WTC11 (cell line): ENCODE measurements around the gene SMOC2. TPM values are rescaled to one million over a fixed set of nuclear protein-coding genes. Genes with fewer than 3 reads are reported as not detected.

Experiments used
- ATAC-seq: fragments of 200-7000 bp; cut with Tn5 transposase; 2 replicates; pipeline ENCODE4 v1.10.0; 2021; ENCODE audit warnings: mild to moderate bottlenecking, moderate library complexity
- CTCF ChIA-PET: fragments of 300-600 bp; sonication (Branson Sonifier 250); formaldehyde crosslinking; loops from one replicate; lab custom pipeline; 2021; ENCODE audit warnings: antibody characterized with exemption; lab: Charles Lee
- POLR2A ChIA-PET: fragments of 350-600 bp; sonication (Branson Sonifier 250); formaldehyde crosslinking; loops from one replicate; lab custom pipeline; 2021; ENCODE audit warnings: antibody characterized with exemption; lab: Charles Lee
- DNase-seq: peaks from one replicate; pipeline ENCODE4 v3.0.0; 2021; ENCODE audit warnings: low spot score
- H3K27ac Mint-ChIP-seq: 2 replicates; pipeline ENCODE4 v1.8.0; 2021; ENCODE audit warnings: mixed read lengths
- H3K27me3 Mint-ChIP-seq: 2 replicates; pipeline ENCODE4 v1.8.0; 2021; ENCODE audit warnings: low read depth, mild to moderate bottlenecking, moderate library complexity, mixed read lengths
- H3K36me3 Mint-ChIP-seq: 2 replicates; pipeline ENCODE4 v1.8.0; 2021; ENCODE audit warnings: mixed read lengths
- H3K4me1 Mint-ChIP-seq: 2 replicates; pipeline ENCODE4 v1.8.0; 2022; ENCODE audit warnings: mixed read lengths
- H3K4me3 Mint-ChIP-seq: 2 replicates; pipeline ENCODE4 v1.8.0; 2021; ENCODE audit warnings: mild to moderate bottlenecking, moderate library complexity, mixed read lengths
- H3K9me3 Mint-ChIP-seq: 2 replicates; pipeline ENCODE4 v1.8.0; 2021; ENCODE audit warnings: mixed read lengths
- FOXK1 ChIP-seq: sonication (generic); formaldehyde crosslinking; IDR thresholded peaks from 2 replicates; pipeline ENCODE4 v1.8.0; 2022; ENCODE audit warnings: mild to moderate bottlenecking, moderate library complexity, missing genetic modification reagents
- GTF2I ChIP-seq: fragments of 250-450 bp; sonication (Bioruptor Pico); conservative IDR thresholded peaks from 2 replicates; pipeline ENCODE4 v1.4.0; 2021; ENCODE audit warnings: mild to moderate bottlenecking
- JAZF1 ChIP-seq: fragments of 250-450 bp; sonication (Bioruptor Pico); IDR thresholded peaks from 2 replicates; pipeline ENCODE4 v1.9.0; 2021; ENCODE audit warnings: moderate library complexity, mild to moderate bottlenecking, inconsistent platforms
- JUN ChIP-seq: sonication (generic); formaldehyde crosslinking; IDR thresholded peaks from 2 replicates; pipeline ENCODE4 v1.8.0; 2023; ENCODE audit warnings: mild to moderate bottlenecking, missing genetic modification reagents
- TP53 ChIP-seq: sonication (generic); formaldehyde crosslinking; IDR thresholded peaks from 2 replicates; pipeline ENCODE4 v1.8.1; 2023; ENCODE audit warnings: mild to moderate bottlenecking, missing genetic modification reagents
- ZNF396 ChIP-seq: fragments of 250-450 bp; sonication (Bioruptor Pico); IDR thresholded peaks from 2 replicates; pipeline ENCODE4 v1.8.0; 2021; ENCODE audit warnings: mild to moderate bottlenecking, moderate library complexity, borderline replicate concordance
- ZNF671 ChIP-seq: fragments of 250-450 bp; sonication (Bioruptor Pico); IDR thresholded peaks from 2 replicates; pipeline ENCODE4 v1.8.0; 2021; ENCODE audit warnings: mild to moderate bottlenecking
- total RNA-seq: library from RNA; stranded (reverse); gene quantifications from 3 replicates; pipeline ENCODE4 v1.2.3, GENCODE V29; 2021
- TF ChIP-seq, protein P1 (sequence below): sonication (generic); formaldehyde crosslinking; IDR thresholded peaks from 2 replicates; pipeline ENCODE4 v1.8.0; 2022; ENCODE audit warnings: missing genetic modification reagents
- TF ChIP-seq, protein P2 (sequence below): fragments of 200-600 bp; IDR thresholded peaks from 2 replicates; pipeline ENCODE4 v1.8.0; 2022; ENCODE audit warnings: antibody characterized with exemption
- TF ChIP-seq, protein P3 (sequence below): sonication (generic); formaldehyde crosslinking; IDR thresholded peaks from 2 replicates; pipeline ENCODE4 v1.8.1; 2022; ENCODE audit warnings: mild to moderate bottlenecking, missing genetic modification reagents, moderate library complexity, borderline replicate concordance
- TF ChIP-seq, protein P4 (sequence below): sonication (generic); formaldehyde crosslinking; IDR thresholded peaks from 2 replicates; pipeline ENCODE4 v1.8.1; 2023; ENCODE audit warnings: mild to moderate bottlenecking, missing genetic modification reagents, borderline replicate concordance
- TF ChIP-seq, protein P5 (sequence below): sonication (generic); formaldehyde crosslinking; IDR thresholded peaks from 2 replicates; pipeline ENCODE4 v1.8.1; 2023; ENCODE audit warnings: mild to moderate bottlenecking, missing genetic modification reagents
- TF ChIP-seq, protein P6 (sequence below): sonication (generic); formaldehyde crosslinking; IDR thresholded peaks from 2 replicates; pipeline ENCODE4 v1.8.1; 2022; ENCODE audit warnings: mild to moderate bottlenecking, moderate library complexity, missing genetic modification reagents
- TF ChIP-seq, protein P7 (sequence below): sonication (generic); formaldehyde crosslinking; IDR thresholded peaks from 2 replicates; pipeline ENCODE4 v1.8.1; 2023; ENCODE audit warnings: mild to moderate bottlenecking, missing genetic modification reagents, moderate library complexity
- TF ChIP-seq, protein P8 (sequence below): sonication (generic); formaldehyde crosslinking; IDR thresholded peaks from 2 replicates; pipeline ENCODE4 v1.8.0; 2023; ENCODE audit warnings: missing genetic modification reagents, mild to moderate bottlenecking, borderline replicate concordance

Gene SMOC2
- total RNA-seq, 1 experiment from 2014 or later = 3.9 TPM

DNA sequence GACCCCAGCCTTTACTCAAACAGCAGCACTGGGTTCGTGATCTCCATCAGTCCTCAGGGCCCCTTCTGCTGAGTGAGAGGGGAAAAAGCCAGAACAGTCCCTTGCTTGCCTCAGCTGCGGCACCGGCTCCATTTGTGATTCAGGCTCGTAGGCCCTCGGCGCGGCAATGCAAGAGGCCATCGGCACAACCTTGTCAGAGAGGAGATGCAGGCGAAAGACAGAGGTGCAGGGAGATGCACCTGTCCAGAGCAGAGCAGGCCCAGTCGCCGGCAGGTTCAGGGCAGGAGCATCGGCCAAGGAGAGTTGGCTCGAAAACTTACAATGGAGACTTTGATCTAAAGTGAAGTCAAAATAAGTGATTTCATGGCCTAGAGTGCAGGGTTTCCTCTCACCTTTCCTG lies 171.6 kb downstream of the SMOC2 start:
- ChIA-PET CTCF (no interaction called here), POLR2A (no interaction called here)
- H3K27me3 Mint-ChIP-seq = no peaks in the 10 kb centered on the region
- H3K36me3 Mint-ChIP-seq = peaks cover 5% of the 10 kb centered on the region
- H3K4me3 Mint-ChIP-seq = no peak overlapping the region
- H3K9me3 Mint-ChIP-seq = no peaks in the 10 kb centered on the region
- ATAC-seq (no peak), DNase-seq (no peak)
- H3K27ac Mint-ChIP-seq = no peak overlapping the region
- TF ChIP-seq ZNF396 (CRISPR knock-in tag) (no peak), JAZF1 (CRISPR knock-in tag) (no peak), TP53 (no peak), JUN (CRISPR knock-in tag) (no peak), FOXK1 (CRISPR knock-in tag) (no peak), ZNF671 (CRISPR knock-in tag) (no peak), GTF2I (CRISPR knock-in tag) (no peak)
- TF ChIP-seq, protein P1, sequence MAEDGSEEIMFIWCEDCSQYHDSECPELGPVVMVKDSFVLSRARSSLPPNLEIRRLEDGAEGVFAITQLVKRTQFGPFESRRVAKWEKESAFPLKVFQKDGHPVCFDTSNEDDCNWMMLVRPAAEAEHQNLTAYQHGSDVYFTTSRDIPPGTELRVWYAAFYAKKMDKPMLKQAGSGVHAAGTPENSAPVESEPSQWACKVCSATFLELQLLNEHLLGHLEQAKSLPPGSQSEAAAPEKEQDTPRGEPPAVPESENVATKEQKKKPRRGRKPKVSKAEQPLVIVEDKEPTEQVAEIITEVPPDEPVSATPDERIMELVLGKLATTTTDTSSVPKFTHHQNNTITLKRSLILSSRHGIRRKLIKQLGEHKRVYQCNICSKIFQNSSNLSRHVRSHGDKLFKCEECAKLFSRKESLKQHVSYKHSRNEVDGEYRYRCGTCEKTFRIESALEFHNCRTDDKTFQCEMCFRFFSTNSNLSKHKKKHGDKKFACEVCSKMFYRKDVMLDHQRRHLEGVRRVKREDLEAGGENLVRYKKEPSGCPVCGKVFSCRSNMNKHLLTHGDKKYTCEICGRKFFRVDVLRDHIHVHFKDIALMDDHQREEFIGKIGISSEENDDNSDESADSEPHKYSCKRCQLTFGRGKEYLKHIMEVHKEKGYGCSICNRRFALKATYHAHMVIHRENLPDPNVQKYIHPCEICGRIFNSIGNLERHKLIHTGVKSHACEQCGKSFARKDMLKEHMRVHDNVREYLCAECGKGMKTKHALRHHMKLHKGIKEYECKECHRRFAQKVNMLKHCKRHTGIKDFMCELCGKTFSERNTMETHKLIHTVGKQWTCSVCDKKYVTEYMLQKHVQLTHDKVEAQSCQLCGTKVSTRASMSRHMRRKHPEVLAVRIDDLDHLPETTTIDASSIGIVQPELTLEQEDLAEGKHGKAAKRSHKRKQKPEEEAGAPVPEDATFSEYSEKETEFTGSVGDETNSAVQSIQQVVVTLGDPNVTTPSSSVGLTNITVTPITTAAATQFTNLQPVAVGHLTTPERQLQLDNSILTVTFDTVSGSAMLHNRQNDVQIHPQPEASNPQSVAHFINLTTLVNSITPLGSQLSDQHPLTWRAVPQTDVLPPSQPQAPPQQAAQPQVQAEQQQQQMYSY (CRISPR knock-in tag) = no peak
- TF ChIP-seq, protein P2, sequence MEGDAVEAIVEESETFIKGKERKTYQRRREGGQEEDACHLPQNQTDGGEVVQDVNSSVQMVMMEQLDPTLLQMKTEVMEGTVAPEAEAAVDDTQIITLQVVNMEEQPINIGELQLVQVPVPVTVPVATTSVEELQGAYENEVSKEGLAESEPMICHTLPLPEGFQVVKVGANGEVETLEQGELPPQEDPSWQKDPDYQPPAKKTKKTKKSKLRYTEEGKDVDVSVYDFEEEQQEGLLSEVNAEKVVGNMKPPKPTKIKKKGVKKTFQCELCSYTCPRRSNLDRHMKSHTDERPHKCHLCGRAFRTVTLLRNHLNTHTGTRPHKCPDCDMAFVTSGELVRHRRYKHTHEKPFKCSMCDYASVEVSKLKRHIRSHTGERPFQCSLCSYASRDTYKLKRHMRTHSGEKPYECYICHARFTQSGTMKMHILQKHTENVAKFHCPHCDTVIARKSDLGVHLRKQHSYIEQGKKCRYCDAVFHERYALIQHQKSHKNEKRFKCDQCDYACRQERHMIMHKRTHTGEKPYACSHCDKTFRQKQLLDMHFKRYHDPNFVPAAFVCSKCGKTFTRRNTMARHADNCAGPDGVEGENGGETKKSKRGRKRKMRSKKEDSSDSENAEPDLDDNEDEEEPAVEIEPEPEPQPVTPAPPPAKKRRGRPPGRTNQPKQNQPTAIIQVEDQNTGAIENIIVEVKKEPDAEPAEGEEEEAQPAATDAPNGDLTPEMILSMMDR = no peak
- TF ChIP-seq, protein P3, sequence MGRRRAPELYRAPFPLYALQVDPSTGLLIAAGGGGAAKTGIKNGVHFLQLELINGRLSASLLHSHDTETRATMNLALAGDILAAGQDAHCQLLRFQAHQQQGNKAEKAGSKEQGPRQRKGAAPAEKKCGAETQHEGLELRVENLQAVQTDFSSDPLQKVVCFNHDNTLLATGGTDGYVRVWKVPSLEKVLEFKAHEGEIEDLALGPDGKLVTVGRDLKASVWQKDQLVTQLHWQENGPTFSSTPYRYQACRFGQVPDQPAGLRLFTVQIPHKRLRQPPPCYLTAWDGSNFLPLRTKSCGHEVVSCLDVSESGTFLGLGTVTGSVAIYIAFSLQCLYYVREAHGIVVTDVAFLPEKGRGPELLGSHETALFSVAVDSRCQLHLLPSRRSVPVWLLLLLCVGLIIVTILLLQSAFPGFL (CRISPR knock-in tag) = no peak
- TF ChIP-seq, protein P4, sequence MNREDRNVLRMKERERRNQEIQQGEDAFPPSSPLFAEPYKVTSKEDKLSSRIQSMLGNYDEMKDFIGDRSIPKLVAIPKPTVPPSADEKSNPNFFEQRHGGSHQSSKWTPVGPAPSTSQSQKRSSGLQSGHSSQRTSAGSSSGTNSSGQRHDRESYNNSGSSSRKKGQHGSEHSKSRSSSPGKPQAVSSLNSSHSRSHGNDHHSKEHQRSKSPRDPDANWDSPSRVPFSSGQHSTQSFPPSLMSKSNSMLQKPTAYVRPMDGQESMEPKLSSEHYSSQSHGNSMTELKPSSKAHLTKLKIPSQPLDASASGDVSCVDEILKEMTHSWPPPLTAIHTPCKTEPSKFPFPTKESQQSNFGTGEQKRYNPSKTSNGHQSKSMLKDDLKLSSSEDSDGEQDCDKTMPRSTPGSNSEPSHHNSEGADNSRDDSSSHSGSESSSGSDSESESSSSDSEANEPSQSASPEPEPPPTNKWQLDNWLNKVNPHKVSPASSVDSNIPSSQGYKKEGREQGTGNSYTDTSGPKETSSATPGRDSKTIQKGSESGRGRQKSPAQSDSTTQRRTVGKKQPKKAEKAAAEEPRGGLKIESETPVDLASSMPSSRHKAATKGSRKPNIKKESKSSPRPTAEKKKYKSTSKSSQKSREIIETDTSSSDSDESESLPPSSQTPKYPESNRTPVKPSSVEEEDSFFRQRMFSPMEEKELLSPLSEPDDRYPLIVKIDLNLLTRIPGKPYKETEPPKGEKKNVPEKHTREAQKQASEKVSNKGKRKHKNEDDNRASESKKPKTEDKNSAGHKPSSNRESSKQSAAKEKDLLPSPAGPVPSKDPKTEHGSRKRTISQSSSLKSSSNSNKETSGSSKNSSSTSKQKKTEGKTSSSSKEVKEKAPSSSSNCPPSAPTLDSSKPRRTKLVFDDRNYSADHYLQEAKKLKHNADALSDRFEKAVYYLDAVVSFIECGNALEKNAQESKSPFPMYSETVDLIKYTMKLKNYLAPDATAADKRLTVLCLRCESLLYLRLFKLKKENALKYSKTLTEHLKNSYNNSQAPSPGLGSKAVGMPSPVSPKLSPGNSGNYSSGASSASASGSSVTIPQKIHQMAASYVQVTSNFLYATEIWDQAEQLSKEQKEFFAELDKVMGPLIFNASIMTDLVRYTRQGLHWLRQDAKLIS (CRISPR knock-in tag) = no peak
- TF ChIP-seq, protein P5, sequence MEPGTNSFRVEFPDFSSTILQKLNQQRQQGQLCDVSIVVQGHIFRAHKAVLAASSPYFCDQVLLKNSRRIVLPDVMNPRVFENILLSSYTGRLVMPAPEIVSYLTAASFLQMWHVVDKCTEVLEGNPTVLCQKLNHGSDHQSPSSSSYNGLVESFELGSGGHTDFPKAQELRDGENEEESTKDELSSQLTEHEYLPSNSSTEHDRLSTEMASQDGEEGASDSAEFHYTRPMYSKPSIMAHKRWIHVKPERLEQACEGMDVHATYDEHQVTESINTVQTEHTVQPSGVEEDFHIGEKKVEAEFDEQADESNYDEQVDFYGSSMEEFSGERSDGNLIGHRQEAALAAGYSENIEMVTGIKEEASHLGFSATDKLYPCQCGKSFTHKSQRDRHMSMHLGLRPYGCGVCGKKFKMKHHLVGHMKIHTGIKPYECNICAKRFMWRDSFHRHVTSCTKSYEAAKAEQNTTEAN (CRISPR knock-in tag) = no peak
- TF ChIP-seq, protein P6, sequence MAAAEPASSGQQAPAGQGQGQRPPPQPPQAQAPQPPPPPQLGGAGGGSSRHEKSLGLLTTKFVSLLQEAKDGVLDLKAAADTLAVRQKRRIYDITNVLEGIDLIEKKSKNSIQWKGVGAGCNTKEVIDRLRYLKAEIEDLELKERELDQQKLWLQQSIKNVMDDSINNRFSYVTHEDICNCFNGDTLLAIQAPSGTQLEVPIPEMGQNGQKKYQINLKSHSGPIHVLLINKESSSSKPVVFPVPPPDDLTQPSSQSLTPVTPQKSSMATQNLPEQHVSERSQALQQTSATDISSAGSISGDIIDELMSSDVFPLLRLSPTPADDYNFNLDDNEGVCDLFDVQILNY = no peak
- TF ChIP-seq, protein P7, sequence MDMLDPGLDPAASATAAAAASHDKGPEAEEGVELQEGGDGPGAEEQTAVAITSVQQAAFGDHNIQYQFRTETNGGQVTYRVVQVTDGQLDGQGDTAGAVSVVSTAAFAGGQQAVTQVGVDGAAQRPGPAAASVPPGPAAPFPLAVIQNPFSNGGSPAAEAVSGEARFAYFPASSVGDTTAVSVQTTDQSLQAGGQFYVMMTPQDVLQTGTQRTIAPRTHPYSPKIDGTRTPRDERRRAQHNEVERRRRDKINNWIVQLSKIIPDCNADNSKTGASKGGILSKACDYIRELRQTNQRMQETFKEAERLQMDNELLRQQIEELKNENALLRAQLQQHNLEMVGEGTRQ = no peak
- TF ChIP-seq, protein P8, sequence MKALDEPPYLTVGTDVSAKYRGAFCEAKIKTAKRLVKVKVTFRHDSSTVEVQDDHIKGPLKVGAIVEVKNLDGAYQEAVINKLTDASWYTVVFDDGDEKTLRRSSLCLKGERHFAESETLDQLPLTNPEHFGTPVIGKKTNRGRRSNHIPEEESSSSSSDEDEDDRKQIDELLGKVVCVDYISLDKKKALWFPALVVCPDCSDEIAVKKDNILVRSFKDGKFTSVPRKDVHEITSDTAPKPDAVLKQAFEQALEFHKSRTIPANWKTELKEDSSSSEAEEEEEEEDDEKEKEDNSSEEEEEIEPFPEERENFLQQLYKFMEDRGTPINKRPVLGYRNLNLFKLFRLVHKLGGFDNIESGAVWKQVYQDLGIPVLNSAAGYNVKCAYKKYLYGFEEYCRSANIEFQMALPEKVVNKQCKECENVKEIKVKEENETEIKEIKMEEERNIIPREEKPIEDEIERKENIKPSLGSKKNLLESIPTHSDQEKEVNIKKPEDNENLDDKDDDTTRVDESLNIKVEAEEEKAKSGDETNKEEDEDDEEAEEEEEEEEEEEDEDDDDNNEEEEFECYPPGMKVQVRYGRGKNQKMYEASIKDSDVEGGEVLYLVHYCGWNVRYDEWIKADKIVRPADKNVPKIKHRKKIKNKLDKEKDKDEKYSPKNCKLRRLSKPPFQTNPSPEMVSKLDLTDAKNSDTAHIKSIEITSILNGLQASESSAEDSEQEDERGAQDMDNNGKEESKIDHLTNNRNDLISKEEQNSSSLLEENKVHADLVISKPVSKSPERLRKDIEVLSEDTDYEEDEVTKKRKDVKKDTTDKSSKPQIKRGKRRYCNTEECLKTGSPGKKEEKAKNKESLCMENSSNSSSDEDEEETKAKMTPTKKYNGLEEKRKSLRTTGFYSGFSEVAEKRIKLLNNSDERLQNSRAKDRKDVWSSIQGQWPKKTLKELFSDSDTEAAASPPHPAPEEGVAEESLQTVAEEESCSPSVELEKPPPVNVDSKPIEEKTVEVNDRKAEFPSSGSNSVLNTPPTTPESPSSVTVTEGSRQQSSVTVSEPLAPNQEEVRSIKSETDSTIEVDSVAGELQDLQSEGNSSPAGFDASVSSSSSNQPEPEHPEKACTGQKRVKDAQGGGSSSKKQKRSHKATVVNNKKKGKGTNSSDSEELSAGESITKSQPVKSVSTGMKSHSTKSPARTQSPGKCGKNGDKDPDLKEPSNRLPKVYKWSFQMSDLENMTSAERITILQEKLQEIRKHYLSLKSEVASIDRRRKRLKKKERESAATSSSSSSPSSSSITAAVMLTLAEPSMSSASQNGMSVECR (CRISPR knock-in tag) = no peak
- TF ChIP-seq, all 79 proteins: peak for 0
- peaks cover 14% of the 10 kb centered on the region for H3K4me1 Mint-ChIP-seq
